GM18867 (cell line): Measurements from ENCODE around the gene ECE1.

ENCODE experiments used
- ATAC-seq: cut with Tn5 transposase; IDR thresholded peaks from one replicate; pipeline ENCODE4 v1.9.1; 2021; ENCODE audit warnings: mild to moderate bottlenecking, moderate library complexity; ENCODE audit not compliant: unreplicated experiment

Gene ECE1

DNA sequence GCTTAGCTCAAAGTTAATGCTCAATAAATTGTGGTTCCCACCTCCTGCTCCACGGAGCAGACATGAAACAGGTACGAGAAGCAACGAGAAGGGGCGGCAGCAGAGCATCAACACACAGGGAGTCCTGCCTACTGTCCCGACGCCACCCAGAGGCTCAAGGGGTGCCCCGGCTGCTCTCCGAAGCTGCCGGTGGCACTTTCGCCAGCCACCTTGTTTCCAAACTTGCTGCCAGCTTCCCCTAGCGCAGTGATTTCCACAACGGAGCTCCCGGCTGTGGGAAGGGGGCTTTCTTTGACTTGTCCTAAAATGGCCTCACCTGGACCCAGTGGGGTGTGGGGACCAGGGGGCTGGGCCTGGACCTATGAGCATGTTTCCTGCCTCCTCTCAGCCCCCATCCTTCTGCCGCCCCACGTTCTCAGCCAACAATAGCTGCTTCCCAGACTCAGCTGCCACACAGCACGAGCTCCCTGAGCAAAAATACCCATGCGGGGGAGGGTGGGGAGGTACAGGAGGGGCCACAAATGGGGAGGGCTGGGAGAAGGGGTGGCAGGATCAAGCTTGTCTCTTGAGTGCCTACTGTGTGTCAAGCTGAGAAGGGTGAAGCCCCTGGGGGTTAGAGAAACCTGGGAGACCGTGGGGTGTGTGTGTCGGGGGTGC is 35.6 kb upstream of the ECE1 start:
- ATAC-seq = no peak

DNA sequence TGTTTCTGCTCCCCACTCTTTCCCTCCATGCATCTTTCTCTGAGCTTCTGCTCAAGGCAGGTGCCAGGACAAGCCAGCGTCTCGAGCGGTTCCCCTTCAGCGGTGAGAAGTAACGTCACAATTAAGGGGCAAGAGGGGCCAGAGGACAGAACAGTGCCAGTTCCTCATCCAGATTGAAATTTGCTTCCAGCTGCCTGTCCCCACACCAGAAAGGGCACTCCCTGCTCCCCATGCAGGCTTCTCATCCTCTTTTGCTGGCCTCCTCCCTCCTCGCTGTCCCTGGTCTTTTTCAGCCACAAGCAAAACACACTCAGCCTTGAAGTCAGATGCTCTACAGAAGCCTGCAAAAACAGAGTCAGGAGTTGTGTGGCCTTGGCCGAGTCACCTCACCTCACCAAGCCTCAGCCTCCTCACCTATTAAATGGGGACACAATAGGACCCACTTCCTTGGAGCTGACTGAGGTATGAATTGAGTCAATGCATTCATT is 35.0 kb upstream of the ECE1 start:
- ATAC-seq = no peak

DNA sequence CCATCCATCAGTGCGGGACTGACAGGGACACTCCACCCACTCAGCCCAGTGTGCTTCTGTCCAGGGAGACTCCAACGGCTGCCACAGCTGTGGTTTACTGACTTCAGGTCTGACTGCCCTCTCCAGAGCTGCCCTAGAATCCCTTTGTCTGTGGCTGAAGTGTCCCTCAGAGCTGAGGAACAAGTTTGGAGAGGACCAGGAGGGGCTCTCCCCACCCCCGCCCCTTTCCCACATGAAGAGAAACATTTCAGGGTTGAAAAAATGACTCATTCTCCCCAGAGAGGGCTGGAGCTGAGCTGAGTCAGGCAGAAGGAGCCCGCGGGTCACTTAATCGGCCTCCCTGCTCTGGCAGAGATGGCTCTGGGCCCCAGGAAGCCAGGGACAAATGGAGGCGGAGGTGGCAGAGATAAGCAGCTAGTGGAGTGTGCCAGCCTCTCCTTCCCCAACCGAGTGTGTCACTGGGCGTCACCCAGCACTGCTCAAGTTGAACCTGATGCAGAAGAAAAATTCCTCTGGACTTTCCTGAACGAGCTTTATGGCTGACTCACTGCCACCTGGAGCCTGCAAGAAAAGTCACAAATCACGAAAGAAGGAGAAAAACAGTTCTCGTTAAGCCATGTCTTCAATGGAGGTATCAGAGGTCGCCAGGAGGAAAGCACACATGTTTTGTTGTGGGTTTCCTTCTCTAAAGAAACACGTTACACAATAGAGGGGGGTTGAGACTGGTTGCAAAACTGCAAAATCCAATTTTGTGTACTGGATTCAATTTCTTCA is 34.3 kb upstream of the ECE1 start:
- no peak for ATAC-seq

DNA sequence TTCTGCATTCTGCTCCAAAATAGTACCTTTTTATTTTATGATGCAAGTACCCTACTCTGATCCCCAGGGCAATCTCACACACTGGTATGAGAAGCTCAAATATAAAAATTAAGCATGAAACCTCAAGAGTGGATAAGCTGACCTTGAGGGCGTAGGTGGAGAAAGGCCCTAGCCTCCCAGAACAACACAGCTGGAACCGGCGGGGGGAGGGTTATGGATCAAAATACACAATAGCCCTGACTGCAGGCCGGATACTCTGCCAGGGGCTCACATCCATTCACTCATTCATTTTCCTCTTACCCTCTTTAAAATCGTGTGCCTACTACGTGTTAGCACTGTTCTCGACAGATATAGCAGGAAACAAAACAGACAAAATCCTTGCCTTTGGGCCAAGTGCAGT is 32.8 kb upstream of the ECE1 start:
- no peak for ATAC-seq

DNA sequence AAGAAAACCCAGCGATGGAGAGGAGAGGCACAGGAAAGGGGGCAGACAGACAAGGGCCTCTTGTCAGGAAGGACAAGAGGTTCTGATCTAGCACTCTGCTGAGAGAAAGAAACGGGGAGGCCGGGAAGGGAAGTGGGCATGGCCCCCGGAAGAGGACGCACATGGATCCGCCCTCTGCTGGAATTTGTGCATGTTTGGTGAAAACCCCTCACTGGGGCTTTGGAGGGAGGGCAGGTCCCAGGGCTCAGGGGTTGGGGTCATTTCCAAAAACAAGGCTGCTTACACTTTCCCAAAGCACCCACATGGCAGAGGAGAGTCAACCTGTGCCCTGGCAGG is 32.4 kb upstream of the ECE1 start:
- no peak for ATAC-seq

DNA sequence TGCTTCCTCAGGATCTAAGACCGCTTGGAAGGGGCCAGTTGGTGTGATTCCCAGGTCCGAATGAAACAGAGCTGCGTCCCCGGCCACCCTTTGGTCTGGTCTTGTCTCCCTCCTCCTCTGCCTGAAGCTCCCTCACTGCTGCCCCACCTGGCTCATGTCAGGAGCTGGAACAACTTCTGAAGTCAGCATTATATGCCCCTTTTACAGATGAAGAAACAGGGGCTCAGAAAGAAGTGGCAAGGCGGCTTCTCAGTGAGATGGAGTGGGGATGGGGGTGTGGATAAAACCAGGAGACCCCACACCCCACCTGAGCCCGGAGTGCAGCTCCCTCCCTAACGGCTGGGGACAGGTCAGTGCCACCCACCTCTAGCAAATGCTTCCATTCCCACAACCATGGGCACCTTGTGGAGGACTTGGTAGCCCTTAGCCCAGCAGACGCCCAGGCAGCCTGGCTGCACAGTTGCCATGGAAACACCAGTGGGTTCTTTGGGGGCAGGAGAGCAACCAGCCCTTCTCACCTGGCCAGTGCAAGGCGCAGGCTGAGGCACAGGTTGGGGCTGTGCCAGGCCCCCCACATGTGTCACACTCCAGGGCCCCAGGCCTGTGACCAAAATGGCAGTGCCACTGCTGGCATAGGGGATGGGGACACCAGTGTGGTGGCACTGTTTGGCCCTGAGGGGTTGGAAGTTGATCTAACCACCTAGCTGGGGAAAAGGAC is 31.9 kb upstream of the ECE1 start:
- ATAC-seq = no peak

DNA sequence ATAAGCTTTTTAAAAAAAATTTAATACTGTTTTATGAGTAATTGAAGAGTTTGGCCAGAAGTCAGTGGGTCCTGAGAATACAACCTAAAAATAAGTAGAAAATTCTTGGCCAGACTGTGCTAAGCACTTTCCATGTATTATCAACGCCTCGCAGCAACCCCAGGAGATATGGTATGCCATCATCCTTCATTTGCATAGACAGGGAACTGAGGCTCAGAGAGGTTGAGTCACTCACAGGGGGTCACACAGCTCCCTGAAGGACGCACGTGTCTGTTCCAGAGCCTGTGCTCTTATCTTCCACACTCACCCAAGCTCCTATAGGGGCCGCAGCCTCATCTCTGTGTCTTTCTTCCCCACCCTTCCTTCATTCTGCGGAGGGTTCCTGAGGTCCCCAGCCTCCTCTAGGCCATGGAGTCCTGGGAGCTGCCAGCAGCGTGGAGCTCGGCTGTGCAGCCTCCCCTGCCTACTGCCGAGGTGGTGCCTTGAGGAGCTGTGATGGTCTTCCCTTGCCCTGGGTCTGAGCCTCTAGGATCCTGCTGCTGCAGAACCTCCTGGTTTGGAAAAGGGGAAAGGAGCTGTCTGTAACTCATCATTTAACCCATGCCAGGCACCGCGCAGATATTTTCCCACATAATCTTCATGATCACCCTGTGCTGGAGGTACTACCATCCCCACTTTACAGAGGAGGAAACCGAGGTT is 30.3 kb upstream of the ECE1 start:
- ATAC-seq = no peak

DNA sequence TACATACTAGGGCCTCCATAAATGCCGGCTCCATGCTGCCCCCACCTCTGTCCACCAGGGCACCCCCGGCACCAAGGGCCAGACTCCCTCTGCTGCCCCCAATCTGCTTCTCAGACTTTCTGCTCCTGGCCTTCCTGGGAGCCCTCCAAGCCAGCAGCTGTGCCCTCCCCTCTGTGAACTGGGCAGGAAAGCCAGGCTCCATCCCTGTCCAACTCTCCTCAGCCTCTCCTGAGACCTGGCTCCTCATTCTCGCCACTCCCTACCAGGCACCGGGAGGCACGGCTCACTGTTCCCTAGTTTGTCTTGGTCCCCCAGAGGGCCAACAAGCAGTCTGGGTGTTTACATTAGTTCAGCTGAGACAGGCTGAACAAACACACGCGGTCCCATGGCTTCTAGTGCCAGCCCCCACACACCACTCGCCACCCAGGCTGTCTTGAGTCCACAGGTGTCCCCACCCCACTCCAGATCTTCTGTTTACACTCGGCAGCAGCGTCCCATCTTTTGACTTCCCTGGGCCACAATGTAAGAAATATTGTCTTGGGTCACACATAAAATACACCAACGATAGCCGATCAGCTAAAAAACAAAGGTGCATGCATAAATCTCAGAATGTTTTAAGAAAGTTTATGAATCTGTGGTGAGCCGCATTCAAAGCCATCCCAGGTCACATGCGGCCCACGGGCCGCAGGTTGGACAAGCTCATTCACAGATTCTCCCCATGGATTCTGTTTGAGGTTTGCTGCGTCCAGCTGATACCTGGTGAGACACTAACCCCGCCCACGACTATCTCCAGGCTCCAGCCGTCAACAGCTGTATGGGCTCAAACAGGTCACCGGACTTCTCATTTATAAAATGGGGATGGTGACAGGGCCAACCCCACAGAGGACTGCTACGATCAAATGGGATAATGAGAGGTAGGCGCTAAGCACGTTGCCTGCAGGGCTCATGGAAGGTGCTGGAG is 29.5 kb upstream of the ECE1 start:
- ATAC-seq = no peak

DNA sequence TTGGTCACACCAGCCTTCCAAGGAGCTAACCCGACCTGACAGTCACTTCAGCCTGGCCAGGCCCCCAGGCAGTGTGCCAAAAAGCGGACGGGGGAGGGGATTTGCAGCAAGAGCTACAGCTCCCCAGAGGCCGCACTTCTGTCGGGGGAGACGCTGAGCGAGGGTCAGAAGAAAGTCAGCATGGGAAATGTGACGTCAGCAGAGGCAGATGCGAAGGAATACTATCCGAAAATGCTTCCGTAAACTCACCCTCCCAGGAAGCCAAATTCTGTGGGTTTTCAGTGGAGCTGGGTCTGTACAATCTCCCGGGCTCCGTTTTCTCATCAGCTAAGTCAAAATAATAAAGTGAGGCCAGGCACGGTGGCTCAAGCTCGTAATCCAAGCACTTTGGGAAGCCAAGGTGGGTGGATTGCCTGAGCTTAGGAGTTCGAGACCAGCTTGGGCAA is 28.5 kb upstream of the ECE1 start:
- ATAC-seq = no peak

DNA sequence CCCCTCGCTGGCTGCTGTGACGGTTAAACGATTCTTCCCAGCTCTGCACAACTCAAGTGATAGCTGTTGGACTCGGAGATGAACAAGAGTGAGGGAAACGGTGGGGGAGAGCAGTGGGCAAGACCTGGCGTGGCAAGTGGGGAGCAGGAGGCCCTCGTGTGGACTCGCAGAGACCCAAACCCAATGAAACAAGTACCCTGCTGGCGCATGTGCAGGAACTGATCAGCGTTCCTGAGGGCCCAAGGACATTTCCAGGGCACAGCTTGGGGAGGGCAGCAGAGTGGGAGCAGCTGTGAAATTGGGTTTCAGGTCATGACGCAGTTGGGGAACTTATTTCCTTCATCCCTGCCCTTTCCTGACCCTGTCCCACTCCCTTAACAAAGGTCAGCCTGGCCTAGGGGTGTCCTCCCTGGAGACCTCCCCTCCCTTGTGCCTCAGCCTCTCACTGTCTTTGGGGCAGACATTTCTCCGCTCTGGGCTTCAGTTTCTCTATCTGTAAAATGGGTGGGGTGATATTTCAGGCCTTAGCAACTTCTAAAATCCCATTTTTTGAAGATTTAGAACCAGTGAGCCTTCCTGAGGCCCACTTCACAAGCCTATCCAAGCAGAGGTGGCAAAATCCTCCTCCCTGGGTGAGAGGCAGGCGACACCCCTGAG is 27.9 kb upstream of the ECE1 start:
- no peak for ATAC-seq

DNA sequence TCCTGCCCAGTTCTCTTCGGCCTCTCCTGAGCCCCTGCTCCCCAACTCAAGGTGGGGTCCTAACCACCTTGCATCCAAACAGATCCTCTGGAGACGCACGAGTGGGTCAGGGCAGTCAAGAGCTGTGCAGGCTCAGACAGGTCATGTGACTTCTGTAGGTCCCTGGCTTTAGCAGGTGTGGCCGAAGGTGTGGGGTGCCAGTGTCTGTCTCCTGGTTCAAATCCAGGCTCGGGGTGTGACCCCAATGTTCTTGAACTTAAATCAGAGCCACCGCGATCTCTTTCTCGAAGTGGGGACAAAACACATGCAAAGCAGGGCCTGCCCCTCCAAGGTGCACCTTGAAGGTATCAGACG is 27.4 kb upstream of the ECE1 start:
- ATAC-seq = no peak

DNA sequence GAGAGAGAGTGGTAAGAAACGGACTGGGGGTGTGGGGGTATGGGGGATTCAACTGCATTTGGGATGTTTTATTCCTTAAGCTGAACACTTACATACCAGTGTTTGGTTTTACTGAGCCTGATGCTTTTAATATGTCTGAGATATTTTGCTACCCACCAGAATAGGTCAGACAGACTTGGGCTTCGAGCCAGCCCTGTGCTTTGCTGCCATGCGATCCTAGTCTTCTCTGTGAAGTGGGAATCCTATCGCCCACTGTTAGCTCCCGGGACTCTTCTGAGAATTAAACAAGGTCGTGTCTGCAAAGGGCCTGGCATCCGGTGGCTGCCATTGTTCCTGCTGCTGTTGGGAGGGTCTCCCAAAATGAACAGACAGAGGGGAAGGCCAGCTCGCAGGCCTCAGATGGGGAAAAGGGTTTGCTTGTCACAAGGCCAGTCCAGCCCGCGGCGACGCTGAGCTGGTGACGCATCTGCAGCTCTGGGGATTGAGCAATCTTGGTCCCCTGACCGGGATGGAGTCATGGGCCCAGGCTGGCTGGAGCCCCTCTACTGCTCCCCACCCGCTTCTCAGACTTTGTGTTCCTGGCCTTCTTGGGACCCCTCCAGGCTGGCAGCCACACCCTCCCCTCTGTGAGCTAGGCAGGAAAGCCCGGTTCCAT is 26.9 kb upstream of the ECE1 start:
- no peak for ATAC-seq

DNA sequence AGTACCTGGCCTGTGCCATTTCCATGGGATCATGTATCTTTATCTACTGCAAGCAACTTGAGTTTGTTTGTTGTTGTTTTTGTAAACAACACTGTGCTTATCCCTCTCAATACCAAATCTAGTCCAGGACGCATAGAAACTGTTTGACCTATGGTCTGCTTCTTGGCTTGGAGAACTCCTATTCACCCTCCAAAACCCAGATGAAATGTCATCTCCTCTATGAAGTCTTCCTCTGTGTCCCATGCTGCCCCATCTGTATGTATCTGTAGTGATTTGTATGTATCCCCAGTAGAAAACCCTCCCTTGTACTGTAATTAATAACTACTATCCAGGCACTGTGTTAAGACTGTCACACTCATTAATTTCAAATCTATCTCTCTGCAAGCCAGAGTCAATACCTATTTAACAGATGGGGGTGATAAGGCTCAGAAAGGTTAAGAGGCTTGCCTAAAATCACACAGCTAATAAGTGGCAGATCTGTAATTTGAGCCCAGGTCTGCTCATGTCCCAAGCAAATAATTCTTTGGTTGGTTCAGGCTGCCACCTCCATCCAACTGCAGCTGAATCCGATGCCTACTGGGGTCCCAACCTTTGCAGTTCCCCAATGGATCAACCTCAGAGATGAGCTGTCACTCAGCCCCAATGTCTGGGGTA is 24.6 kb upstream of the ECE1 start:
- no peak for ATAC-seq

DNA sequence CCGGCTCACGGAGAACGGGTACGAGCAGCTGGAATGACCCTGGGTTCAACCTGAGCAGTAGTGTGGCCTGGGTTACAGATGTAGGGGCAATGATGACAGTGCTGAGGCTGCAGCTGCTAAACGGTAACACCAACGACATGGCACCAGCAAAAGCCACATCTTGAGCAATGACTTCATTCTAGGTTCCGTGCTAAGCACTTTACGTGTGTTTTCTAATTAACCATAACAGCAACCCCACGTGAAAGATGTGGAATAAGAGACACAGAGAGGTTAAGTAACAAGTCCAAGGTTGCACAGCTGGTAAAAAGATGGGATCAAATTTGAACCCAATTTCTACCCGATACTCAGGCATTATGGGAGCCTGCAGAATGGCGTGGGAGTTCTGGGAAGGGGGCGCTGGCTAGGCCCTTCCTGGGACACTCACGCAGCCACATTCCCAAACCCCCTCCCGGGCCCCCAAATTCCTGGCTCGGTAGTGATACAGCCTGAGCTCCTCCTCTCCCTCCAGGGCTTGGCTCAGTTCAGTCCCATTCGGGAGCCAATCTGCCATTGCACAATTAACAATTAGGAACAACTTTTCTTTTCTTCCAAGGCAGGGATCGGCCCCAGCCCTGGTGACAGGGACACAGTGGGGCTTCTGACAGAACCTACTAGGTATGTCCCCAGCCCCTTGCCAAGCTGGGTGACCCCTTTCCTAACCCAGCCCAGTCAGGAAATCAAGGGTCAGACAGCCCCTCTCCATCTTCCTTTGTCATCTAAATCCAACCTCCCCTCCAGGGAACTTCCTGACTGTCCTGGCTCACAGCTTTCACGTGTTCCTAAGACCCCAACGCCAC is 23.8 kb upstream of the ECE1 start:
- no peak for ATAC-seq

DNA sequence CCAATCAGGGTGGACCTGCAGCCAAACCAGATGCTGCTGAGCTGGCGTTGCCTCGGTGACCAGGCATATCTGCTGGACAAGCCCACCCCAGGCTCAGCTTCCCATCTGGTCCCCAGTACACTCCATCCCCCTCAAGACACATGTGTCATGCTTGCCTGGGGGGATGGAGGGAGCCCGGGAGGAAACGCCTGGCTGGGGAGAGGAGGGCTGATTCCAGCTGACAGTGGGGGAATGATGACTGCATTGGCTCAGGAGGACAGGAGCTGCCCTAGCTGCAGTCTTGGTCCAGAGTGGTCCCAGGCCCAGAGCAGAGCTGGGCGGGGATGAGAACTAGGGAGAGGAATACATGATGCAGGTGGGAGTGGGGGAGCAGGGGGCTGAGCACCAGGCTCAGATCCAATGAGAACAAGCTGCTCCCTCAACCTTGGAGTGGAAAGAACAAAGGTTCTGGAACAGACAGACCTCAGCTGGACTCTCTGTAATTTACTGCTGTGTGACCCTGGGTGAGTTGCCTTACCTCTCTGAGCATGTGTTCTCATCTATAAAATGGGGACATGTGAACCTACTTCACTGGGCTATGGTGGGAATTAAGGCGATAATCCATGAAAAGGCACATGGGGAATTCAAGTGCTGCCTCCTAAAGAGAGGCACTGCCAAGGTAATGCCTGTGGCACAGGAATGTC is 23.1 kb upstream of the ECE1 start:
- ATAC-seq = no peak

DNA sequence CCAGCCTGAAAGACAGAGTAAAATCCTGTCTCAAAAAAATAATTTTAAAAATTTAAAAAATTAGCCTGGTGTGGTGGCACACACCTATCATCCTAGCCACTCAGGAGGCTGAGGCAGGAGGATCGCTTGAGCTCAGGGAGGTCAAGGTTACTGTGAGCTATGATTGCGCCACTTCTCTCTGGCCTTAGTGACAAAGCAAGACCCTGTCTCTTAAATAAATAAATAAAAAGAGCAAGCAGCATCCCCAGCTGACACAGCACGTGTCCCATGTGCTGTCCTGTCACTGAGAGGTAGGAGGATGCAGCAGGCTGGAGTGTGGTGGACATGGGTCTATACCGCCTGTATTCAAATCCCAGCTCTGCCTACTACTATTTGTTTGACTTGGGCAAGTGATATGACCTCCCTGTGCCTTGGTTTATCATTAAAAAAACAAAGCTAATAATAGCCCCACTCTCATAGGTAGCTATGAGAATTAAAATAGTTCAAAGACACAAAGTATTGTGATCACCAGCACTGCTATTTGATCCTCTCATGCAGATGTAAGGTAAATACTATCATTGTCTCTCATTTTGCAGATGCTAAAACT is 22.2 kb upstream of the ECE1 start:
- ATAC-seq = no peak

DNA sequence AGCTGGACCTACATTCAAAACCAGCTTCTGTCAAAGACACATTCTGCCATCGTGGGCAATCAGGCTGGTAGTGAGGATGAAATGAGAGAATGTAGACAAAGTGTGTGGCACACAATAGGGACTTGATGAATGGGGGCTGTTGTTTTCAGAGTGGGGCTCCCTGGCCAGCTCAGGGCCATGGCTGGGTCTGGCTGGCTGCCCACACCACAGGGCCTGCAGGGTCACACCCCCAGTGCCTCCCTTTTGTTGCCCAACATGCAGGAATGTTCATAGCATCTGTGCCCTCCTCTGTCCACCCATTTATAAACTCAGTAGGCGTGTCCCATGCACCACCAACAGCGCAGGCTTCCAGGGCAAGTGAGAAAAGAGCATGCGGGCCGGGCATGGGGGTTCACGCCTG is 20.8 kb upstream of the ECE1 start:
- no peak for ATAC-seq
